Left colon (tissue), 2 donors: Measurements from ENCODE around the gene VPREB3. TPM values are rescaled to one million over a fixed set of nuclear protein-coding genes. Genes with fewer than 3 reads are reported as not detected.

Experiments used
- ATAC-seq: fragments of 200-7000 bp; cut with Tn5 transposase; one replicate; pipeline ENCODE4 v1.9.1; 2020; ENCODE audit warnings: mild to moderate bottlenecking, moderate library complexity
- DNase-seq, 2 donors: peaks; one replicate each; pipeline ENCODE4 v3.0.0-alpha.2; 2020
- intact Hi-C, 2 donors: fragments of 100-400 bp; cut with DNase I in 1 of 2; cut with micrococcal nuclease in 1 of 2; formaldehyde crosslinking; loops; one replicate each; pipeline versions ENCODE4 v1.11.2 to v1.14.0; 2022; cut with DNase I, micrococcal nuclease
- total RNA-seq, 2 donors: library from RNA; stranded (reverse); fragmentation: NEBNext Ultra II Directional; extraction: Animal tissue kit (Norgen Biotek cat#: 25700); gene quantifications; one replicate each; pipeline ENCODE4 v1.2.1, GENCODE V29; 2021
- donor health status: DM: no; HTN: no; CAD: no.
- donor health status: DM: yes; HTN: yes; CAD: no.

Gene VPREB3
- total RNA-seq, 2 donors from 2014 or later, result 0.61 to 1.1 TPM

GRCh38 chr22:23772315-23772648 is 18.1 kb upstream of the VPREB3 start:
- ATAC-seq, result no peak
- DNase-seq, result no peak
- intact Hi-C loops, result no loop called here

DNA sequence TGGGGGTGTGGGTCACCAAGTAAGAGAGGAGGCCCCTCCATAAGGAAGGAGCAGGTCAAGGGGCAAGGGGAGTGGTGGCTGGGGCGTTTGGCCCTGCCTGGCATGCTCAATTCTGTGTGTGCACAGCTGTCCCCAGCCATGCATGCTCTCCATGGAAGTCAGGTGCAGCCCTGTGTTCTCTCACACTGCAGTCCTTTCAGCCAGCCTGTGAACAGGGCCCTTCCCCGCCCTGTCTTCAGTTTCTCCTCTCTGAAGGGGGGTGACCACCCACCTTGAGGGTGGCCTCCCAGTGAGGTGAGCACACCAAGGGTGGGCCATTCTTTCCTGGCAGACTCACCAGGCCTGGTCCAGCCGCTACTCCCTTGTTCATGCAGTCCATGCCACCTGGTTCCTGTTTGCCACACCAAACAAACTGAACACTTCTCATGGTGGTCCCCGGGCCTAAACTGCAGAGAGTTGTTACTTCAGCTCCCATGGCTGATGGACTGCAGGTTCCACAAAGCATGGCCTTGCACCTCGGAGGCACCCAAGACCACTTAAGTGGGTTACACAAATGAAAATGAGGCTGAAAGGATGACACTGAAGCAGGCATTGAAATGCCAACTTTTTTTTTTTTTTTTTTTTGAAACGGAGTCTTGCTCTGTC is 15.2 kb upstream of the VPREB3 start:
- DNase-seq (no peak), ATAC-seq (no peak)
- intact Hi-C loops, result loop anchor here (5.0 to 10.0 kb wide), 2 partner anchors 75 to 83 kb away; no protein-coding TSS in a partner anchor

DNA sequence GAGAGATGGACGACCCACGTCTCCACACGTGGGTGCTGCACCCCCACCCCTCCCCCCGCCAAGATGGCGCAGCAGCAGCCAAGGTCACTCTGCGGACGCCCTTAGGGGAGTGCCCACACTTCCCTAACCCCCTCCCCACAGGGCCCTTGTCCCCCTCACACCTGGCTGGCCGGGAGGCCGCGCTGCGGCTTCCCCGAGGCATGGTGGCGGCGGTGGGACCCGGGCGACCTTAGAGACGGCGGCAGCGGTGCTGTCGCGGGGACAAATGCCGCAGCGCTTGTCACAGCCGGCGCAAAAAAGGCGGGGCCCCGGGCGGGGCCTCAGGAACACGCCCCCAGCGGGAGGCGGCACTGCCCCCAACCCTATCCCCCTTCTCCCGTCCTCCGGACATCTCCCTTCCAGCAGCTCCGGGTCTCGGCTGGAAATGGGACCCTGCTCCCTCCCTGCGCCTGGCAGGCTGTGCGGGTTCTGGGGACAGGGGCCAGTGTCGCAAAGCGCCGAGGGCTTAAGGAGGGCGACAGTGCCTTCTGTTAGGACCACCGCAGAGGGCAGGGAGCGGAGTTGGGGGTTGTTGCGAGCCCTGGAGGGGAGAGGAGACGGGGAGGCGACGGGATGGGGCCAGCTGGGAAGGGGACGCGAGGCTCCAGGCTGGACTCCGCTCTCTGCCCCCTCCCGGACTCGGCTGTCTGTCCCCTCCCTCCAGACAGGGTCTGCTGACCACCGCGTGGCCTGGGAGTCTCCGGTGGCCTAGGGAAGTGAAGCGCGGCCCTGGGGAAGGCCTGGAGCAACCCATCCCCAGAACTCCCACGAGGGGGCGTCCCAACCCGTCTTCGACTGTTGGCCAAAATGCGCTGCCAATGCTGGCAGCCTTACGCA is 13.7 kb upstream of the VPREB3 start, which contains the start of gene CHCHD10:
Gene CHCHD10 (minus strand): TSS at position 300 of the 876 bp plus-strand sequence. CDS start 98 bp downstream, at position 202.
- peak; percentile 77 for ATAC-seq
- DNase-seq, result peak; percentile 87 to 94
- intact Hi-C loops, result loop anchor here (5.0 to 10.0 kb wide), 2 partner anchors 77 to 84 kb away; no protein-coding TSS in a partner anchor

- intact Hi-C loops, result loop anchor here (5.0 to 10.0 kb wide), 2 partner anchors 78 to 85 kb away; no protein-coding TSS in a partner anchor
- DNase-seq (no peak), ATAC-seq (peak; percentile 6)
Measured at GRCh38 chr22:23767303-23767672, 13.1 kb upstream of the VPREB3 start.

DNA sequence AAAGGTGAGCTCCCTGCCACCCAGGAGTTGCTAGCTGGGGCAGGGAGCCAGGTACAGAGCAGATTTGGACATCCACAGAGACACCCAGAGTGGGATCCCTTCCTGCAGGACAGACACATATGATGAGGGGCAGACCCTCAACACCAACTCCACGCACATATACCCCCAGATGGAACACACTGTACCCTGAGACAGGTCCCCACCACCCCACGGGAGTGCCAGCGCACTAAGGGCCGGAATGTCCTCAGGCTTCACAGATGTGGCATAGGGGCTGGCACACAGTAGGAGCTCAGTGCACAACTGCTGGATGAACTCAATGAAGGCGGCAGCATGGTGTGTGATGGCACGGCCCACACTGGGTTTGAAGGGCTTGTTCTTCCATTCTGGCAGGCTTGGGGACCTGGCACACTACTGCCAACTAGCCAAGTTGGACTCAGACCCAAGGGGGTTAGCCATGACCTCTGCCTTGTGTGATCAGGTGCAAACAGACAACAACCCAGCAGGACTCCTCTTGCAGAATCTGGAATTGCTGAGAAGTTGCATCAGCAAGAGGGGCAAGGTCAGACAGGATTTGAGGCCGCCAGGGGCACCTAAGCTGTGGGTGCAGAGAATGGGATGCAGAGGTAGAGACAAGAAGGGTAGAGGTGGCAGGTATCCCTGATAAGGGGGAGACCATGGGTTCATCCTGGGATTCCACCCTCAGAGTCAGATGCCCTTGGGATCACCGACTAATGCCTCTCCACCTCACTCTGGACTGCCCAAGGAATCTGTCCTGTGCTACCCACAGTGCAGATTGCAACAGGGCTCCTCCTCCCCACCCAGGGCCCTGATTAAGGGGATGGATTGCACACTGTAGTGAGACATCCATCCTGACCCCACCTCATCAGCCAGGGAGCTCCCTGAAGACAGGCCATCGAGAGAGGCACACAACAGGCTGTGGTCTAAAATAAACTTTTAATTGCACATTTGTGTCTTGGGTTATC is 11.0 kb upstream of the VPREB3 start:
- intact Hi-C loops, result loop anchor here (5.0 to 10.0 kb wide), 2 partner anchors 80 to 87 kb away; no protein-coding TSS in a partner anchor
- ATAC-seq (no peak), DNase-seq (no peak)

- ATAC-seq (no peak), DNase-seq (no peak)
- intact Hi-C loops, result loop anchor here in 1 of 2 donors (10.0 kb wide), 1 partner anchor 81 kb away; no protein-coding TSS in a partner anchor
Measured at GRCh38 chr22:23763954-23764353, 9.7 kb upstream of the VPREB3 start.

GRCh38 chr22:23763579-23763945 is 9.3 kb upstream of the VPREB3 start:
- intact Hi-C loops, result loop anchor here in 1 of 2 donors (10.0 kb wide), 1 partner anchor 81 kb away; no protein-coding TSS in a partner anchor
- DNase-seq (peak in 1 of 2 donors; percentile 58), ATAC-seq (no peak)

DNA sequence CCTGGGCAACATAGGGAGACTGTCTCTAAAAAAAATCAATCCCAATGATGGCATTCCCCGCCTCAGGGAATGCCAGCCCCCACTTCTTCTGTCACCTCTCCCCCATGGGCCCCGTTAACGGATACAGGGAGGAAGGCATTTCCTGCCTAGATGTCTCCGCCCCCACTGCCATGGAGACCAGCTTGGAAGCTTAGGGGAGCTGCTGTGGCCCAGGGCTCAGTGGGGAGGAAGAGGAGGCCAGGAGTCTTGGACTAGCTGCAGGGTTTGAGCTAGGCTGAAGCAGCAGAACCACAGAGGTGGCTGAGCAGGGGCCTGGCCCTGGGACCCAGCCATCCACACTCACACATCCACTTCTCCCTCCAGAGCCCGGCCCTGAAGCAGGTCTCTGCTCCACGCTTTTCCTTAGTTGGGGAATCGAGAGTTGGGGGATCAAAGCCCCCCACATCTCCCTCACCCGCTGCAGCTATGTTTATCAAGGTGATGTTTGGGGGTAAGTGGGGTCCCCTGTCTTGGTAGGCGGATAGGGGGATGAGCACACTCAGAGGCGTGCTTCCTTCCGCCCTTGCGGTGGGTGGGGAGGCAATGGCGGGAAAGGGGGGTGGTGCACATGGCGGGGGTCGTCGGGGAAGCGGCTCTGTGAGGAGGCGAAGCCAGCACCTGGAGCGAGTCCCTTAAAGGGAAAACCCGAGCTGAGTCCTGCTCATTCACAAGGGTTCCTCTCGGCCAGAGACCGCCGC is 8.8 kb upstream of the VPREB3 start, which contains the start of gene C22orf15:
Gene C22orf15 (plus strand): TSS at position 149 of the 737 bp plus-strand sequence. CDS start 317 bp downstream, at position 466.
- DNase-seq (no peak), ATAC-seq (no peak)
- intact Hi-C loops, result loop anchor here in 1 of 2 donors (10.0 kb wide), 1 partner anchor 82 kb away; no protein-coding TSS in a partner anchor

GRCh38 chr22:23760056-23760455 is 5.8 kb upstream of the VPREB3 start:
- intact Hi-C loops, result loop anchor here in 1 of 2 donors (10.0 kb wide), 1 partner anchor 85 kb away; no protein-coding TSS in a partner anchor
- DNase-seq (no peak), ATAC-seq (no peak)

DNA sequence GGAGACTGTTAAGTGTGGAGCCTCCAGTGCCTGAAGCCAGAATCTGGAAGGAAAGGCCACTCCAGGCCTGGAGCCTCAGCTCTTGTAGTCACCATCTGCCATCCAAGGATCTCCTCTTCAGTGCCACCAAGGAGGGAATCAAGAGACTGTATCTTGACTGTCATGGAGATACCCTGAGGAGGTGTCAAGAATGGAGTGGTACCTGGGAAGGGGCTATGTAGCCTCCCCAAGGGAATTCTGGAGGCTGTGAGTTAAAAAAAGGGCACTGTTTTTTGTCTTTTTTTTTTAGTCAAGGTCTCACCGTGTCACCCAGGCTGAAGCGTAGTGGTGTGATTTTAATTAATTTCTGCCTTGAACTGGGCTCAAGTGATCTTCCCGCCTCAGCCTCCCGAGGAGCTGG is 5.3 kb upstream of the VPREB3 start:
- ATAC-seq, result no peak
- intact Hi-C loops, result no loop called here
- no peak for DNase-seq

DNA sequence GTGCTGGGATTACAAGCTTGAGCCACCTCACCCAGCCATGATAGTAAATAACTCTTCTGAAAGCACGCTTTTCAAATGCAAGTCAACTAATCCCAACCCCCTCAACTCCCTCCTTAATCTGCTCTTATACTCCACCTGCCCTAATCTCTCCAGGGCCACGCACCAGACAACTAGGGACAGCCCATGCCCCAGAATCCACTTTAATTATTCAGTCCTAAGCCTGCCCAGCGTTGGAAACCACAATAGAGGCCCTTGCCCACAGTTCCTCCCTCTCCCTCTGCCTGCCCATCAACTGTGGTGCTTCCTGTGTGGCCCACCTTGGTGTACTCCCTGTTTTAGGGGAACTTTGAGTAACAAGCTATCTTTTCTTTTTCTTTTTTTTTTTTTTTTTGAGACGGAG is 2.7 kb upstream of the VPREB3 start:
- no peak for DNase-seq
- intact Hi-C loops, result no loop called here
- ATAC-seq, result no peak

DNA sequence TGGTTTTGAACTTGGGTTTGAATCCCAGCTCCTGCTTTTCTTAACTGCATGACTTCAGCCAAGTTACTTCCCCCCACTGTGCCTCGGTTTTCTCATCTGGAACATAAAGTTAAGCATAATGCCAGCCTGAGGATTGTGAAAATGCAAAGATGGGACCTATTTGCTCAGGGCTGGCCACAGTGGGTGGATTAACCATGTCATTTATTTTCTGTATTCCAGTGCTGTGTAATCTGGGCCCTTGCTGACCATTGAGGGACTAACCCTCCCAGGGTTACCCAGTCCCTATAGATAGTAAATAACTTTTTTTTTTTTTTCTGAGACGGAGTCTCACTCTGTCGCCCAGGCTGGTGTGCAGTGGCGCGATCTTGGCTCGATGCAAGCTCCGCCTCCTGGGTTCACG is 1.5 kb upstream of the VPREB3 start:
- intact Hi-C loops, result no loop called here
- no peak for DNase-seq
- ATAC-seq, result no peak

DNA sequence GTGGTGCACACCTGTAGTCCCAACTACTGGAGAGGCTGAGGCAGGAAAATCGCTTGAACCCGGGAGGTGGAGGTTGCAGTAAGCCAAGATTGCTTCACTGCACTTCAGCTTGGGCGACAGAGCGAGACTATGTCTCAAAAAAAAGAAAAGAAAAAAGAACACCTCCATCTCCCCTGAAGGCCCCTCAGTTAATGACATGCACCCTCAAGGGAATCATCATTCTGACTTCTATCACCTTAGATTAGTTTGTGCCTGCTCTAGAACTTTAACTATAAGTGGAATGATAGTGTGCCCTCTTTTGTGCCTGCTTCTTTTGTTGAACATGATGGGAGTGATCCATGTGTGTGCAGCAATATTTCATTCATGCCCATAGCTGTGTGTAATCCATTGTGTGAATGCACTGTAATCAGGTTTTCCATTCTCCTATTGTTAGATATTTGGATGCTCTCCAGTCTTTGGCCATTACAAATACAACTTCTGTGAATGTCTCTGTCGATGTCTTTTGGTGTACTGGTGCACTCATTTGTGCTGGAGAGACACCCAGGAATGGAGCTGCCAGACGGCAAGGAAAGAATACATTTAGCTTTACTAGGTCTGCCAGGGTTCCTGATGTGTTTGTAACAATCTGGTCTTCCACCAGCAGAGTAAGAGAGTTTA is 883 bp upstream of the VPREB3 start:
- intact Hi-C loops, result no loop called here
- DNase-seq (no peak), ATAC-seq (no peak)

DNA sequence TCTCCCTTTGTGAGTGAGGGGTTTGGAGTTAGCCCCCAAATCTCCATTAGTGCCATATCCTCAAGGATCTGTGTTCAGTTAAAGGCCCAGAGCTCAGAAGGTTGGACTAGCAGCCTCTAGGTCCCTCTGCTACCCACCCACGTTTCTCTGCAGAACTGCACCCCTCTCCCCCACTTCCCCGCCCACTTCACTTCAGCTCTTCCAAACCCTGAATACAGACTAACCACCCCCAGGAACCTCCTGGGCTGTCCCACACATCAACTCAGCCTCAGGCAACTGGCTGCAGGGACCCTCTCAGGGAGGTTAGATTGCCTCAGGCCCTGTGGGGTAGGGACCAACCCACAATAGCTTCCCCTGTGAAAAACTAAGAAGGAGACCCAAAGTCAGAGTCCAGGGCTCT is 840 bp downstream of the VPREB3 start:
- DNase-seq (no peak), ATAC-seq (no peak)
- intact Hi-C loops, result no loop called here

DNA sequence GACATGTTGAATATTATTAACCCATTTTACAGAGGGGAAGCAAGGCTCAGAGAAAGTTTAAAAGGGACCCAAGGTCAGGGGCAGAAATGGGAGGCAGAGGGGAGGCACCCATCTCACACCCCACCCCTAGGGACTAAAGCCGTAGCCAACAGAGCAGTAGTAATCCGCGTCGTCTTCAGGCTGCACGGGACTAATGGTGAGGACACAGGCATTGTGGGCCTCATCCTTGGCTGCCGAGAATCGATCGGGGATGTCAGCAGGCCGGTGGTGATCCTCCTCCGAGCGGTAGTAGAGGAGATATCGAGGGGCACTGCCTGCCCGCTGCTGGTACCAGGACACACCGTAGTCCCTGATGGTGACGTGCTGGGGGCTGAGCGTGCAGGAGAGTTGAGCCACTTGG is 1.5 kb downstream of the VPREB3 start:
- no peak for DNase-seq
- ATAC-seq, result no peak
- intact Hi-C loops, result no loop called here

DNA sequence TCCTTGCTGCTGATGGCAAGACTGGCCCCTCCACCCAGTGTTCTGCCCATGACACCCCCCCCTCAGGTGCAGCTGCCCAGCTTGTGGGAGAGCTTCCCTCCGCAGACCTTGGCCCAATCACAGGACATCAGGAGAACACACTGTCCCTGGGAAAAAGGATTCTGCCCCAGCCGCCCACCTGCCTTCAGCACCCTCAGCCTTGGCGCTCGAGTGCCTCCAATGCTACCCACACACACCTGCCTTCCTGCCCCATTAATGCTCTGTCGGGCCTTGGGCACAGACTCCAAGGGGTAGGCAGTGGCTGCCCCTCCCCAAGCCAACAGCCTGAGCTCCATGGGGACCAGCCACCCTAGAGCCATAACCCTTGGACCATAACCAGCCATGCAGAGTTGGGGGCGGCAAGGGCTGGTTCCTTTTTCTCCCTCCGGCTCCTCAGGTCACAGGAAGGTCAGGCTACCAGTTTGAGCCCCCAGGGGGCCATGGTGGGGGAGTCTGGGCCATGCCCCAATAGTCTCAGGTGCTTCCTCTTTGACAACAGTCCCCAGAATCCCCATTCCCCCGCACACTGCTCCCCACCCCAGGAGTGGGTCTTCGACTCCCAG is 2.0 kb downstream of the VPREB3 start:
- ATAC-seq, result no peak
- peak in 1 of 2 donors; percentile 36 for DNase-seq
- intact Hi-C loops, result no loop called here

DNA sequence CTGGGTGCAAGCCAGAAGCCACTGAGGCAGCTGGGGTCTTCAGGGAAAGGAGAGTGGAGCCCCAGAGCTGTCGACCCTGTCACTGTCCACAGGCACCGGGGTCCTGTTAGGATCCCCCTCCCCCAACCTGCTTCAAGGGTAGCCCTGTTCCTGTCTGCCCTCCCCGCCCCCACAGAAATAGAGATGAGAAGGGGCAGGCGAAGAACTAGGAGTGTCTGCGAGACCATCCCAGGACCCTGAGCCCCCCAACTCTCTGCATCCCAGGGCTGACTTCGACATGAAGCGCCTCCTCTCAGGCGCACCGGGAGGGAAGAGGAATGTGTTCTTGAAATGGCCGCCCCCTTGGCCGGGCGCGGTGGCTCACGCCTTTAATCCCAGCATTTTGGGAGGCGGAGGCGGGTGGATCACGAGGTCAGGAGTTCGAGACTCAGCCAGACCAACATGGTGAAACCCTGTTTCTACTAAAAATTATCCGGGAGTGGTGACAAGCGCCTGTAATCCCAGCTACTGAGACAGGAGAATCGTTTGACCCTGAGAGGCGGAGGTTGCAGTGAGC is 2.7 kb downstream of the VPREB3 start:
- intact Hi-C loops, result no loop called here
- DNase-seq, result peak in 1 of 2 donors; percentile 55
- peak; percentile 33 for ATAC-seq
